ENCODE data around the gene USP25.

The USP25 gene

GRCh38 chr21:15753741-15754140 lies 24.0 kb downstream of the USP25 start:
- ChIA-PET POLR2A (no interaction called here), CTCF (no interaction called here)
- Histone ChIP-seq H3K4me1 (ENCODE audit: control insufficient read depth, insufficient read depth, low read length) (peaks cover 18% of the 10 kb centered on the region), H3K9me3 (ENCODE audit: control insufficient read depth, insufficient read depth, low read depth, low read length) (no peaks in the 10 kb centered on the region), H3K27ac (ENCODE audit: extremely low read depth, low read depth, low read length) (no peak overlapping the region), H3K4me3 (ENCODE audit: low read depth, low read length) (no peak overlapping the region), H3K36me3 (ENCODE audit: control insufficient read depth in 2 of 2, insufficient read depth in 1 of 2, low read length in 2 of 2) (no peaks in the 10 kb centered on the region)
- TF ChIP-seq ZNF10 (tag by site-specific recombination; IDR thresholded peaks at IDR 0.05) (no peak), RBAK (tag by site-specific recombination; IDR thresholded peaks at IDR 0.05) (no peak), ZSCAN4 (tag by site-specific recombination; IDR thresholded peaks at IDR 0.05) (no peak), ZNF664 (tag by site-specific recombination; IDR thresholded peaks at IDR 0.05) (no peak)

- Histone ChIP-seq H3K9me3 (ENCODE audit: control insufficient read depth, insufficient read depth, low read depth, low read length) (no peaks in the 10 kb centered on the region), H3K36me3 (ENCODE audit: control insufficient read depth in 2 of 2, insufficient read depth in 1 of 2, low read length in 2 of 2) (no peaks in the 10 kb centered on the region), H3K4me1 (ENCODE audit: control insufficient read depth, insufficient read depth, low read length) (peaks cover 10% of the 10 kb centered on the region), H3K27ac (ENCODE audit: extremely low read depth, low read depth, low read length) (no peak overlapping the region), H3K4me3 (ENCODE audit: low read depth, low read length) (no peak overlapping the region)
- POLR2A ChIA-PET: no interaction called here
- no peak for TF ChIP-seq CTCF (tag by site-specific recombination; IDR thresholded peaks at IDR 0.05)
- no peak for TF ChIP-seq ZNF280D (tag by site-specific recombination; IDR thresholded peaks at IDR 0.05)
- CTCF ChIA-PET: interaction anchor here (0.8 kb wide), 1 partner anchor 97 kb away, joined by 6 read pairs; no protein-coding TSS in a partner anchor
Observed at GRCh38 chr21:15754640-15755039, 24.9 kb downstream of the USP25 start.

GRCh38 chr21:15755125-15755524 lies 25.3 kb downstream of the USP25 start:
- no peak overlapping the region for H3K27ac ChIP-seq (ENCODE audit: extremely low read depth, low read depth, low read length)
- peaks cover 8% of the 10 kb centered on the region for H3K4me1 ChIP-seq (ENCODE audit: control insufficient read depth, insufficient read depth, low read length)
- no peak overlapping the region for H3K4me3 ChIP-seq (ENCODE audit: low read depth, low read length)
- CTCF ChIA-PET: interaction anchor here (0.8 kb wide), 1 partner anchor 97 kb away, joined by 6 read pairs; no protein-coding TSS in a partner anchor
- POLR2A ChIA-PET: no interaction called here
- H3K9me3 ChIP-seq (ENCODE audit: control insufficient read depth, insufficient read depth, low read depth, low read length): no peaks in the 10 kb centered on the region
- no peaks in the 10 kb centered on the region for H3K36me3 ChIP-seq (ENCODE audit: control insufficient read depth in 2 of 2, insufficient read depth in 1 of 2, low read length in 2 of 2)
- TF ChIP-seq ZNF10 (tag by site-specific recombination; IDR thresholded peaks at IDR 0.05): no peak
- no peak for TF ChIP-seq GLI2 (tag by site-specific recombination; IDR thresholded peaks at IDR 0.05; ENCODE audit: borderline replicate concordance, low read depth)
- no peak for TF ChIP-seq ZNF623 (tag by site-specific recombination; IDR thresholded peaks at IDR 0.05)
- no peak for TF ChIP-seq ZNF274 (IDR thresholded peaks at IDR 0.05; ENCODE audit: low read length)
- TF ChIP-seq ZNF274 (tag by site-specific recombination; IDR thresholded peaks at IDR 0.05; ENCODE audit: borderline replicate concordance): no peak
- no peak for TF ChIP-seq ZFP41 (tag by site-specific recombination; IDR thresholded peaks at IDR 0.05; ENCODE audit: borderline replicate concordance)
- no peak for TF ChIP-seq ZNF558 (tag by site-specific recombination; IDR thresholded peaks at IDR 0.05)
- TF ChIP-seq ZNF76 (tag by site-specific recombination; IDR thresholded peaks at IDR 0.05; ENCODE audit: borderline replicate concordance, low read depth): no peak
- TF ChIP-seq ZNF132 (tag by site-specific recombination; IDR thresholded peaks at IDR 0.05; ENCODE audit: borderline replicate concordance): no peak
- TF ChIP-seq ZNF768 (tag by site-specific recombination; IDR thresholded peaks at IDR 0.05): no peak
- no peak for TF ChIP-seq ZNF560 (tag by site-specific recombination; IDR thresholded peaks at IDR 0.05; ENCODE audit: borderline replicate concordance)
- TF ChIP-seq ZNF518A (tag by site-specific recombination; conservative IDR thresholded peaks at IDR 0.05; ENCODE audit: low read depth): no peak
- no peak for TF ChIP-seq SALL2 (tag by site-specific recombination; IDR thresholded peaks at IDR 0.05; ENCODE audit: borderline replicate concordance)
- no peak for TF ChIP-seq ZNF292 (tag by site-specific recombination; IDR thresholded peaks at IDR 0.05; ENCODE audit: borderline replicate concordance, low read depth)
- TF ChIP-seq HOXC10 (CRISPR knock-in tag; IDR thresholded peaks at IDR 0.05): no peak
- TF ChIP-seq BCL11A (tag by site-specific recombination; IDR thresholded peaks at IDR 0.05; ENCODE audit: low read depth): no peak

All from HEK293 (cell line).